ENCODE results near the gene PLG.

DNA sequence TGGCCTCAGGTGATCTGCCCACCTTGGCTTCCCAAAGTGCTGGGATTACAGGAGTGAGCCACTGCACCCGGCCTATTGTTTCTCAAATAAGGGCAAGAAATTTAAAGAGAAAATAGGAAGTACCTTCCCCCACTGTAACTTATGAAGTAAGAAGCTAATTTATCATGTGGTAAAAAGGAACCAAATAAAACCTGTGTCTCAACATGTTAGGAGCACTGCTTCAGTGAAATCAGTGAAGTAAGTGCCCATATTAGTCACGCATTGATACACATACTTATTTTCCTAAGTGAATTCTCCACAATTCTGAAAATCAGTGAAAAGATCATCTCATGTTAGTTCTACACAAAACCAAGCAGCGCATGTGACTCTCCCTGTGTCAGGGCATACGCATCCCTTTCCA lies 23.8 kb upstream of the PLG start:
- TF ChIP-seq EZH2 (optimal IDR thresholded peaks at IDR 0.05; ENCODE audit: low read depth, low read length) = no peak
- TF ChIP-seq, protein P1, sequence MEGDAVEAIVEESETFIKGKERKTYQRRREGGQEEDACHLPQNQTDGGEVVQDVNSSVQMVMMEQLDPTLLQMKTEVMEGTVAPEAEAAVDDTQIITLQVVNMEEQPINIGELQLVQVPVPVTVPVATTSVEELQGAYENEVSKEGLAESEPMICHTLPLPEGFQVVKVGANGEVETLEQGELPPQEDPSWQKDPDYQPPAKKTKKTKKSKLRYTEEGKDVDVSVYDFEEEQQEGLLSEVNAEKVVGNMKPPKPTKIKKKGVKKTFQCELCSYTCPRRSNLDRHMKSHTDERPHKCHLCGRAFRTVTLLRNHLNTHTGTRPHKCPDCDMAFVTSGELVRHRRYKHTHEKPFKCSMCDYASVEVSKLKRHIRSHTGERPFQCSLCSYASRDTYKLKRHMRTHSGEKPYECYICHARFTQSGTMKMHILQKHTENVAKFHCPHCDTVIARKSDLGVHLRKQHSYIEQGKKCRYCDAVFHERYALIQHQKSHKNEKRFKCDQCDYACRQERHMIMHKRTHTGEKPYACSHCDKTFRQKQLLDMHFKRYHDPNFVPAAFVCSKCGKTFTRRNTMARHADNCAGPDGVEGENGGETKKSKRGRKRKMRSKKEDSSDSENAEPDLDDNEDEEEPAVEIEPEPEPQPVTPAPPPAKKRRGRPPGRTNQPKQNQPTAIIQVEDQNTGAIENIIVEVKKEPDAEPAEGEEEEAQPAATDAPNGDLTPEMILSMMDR (IDR thresholded peaks at IDR 0.05; ENCODE audit: low read length) = no peak
